GM11168 (cell line): ENCODE measurements around the gene PRMT6.
"Not testable (repeated sequence)": the region's sequence is repeated elsewhere in the genome, so short reads cannot be mapped to it uniquely, and the experiment has no call there.

Source experiments
- in situ Hi-C: fragments of 300-500 bp; cut with MboI; formaldehyde crosslinking; loops from one replicate; pipeline ENCODE4 v1.12.0; 2022; ENCODE audit warnings: low sequenced_read_pairs; ENCODE audit not compliant: unreplicated experiment

The PRMT6 gene

GRCh38 chr1:107091418-107091817 is 34.9 kb downstream of the PRMT6 start:
- in situ Hi-C loops, result no loop called here

- in situ Hi-C loops, result not testable (repeated sequence)
Measured at GRCh38 chr1:107093395-107093794, 36.9 kb downstream of the PRMT6 start.

- in situ Hi-C loops, result no loop called here
Measured at GRCh38 chr1:107095647-107096046, 39.2 kb downstream of the PRMT6 start.

- in situ Hi-C loops, result no loop called here
Measured at GRCh38 chr1:107096690-107097089, 40.2 kb downstream of the PRMT6 start.

GRCh38 chr1:107098961-107099360 is 42.5 kb downstream of the PRMT6 start:
- in situ Hi-C loops, result no loop called here

GRCh38 chr1:107100331-107100984 is 44.0 kb downstream of the PRMT6 start:
- in situ Hi-C loops, result no loop called here

- in situ Hi-C loops, result no loop called here
Measured at GRCh38 chr1:107105914-107106313, 49.4 kb downstream of the PRMT6 start.
